K562 (cell line): Measurements from ENCODE around the gene EWSR1. TPM values are rescaled to one million over a fixed set of nuclear protein-coding genes. Genes with fewer than 3 reads are reported as not detected.

Experiments used
- ATAC-seq: fragments of 200-7000 bp; cut with Tn5 transposase; 3 replicates; pipeline ENCODE4 v1.9.1; 2020; ENCODE audit warnings: moderate library complexity
- BruUV-seq: library from RNA; stranded (reverse); fragments of 400-500 nt; replicated peaks from 2 replicates; lab custom pipeline; 2021; lab: Mats Ljungman, UMichigan
- CTCF ChIA-PET: fragments of 300-600 bp; formaldehyde crosslinking; extraction: SDS; loops from one replicate; lab custom pipeline; 2021; ENCODE audit warnings: low intra/inter-chr PET ratio; lab: Yijun Ruan, JAX
- POLR2A ChIA-PET: fragments of 300-600, 350-650 bp; sonication (Branson Sonifier 250); formaldehyde crosslinking; extraction: SDS; loops from one replicate; lab custom pipeline; 2021; ENCODE audit warnings: antibody characterized with exemption, inconsistent platforms; lab: Yijun Ruan, JAX
- DNase-seq, 4 experiments: peaks; one replicate each; pipeline versions ENCODE4 v3.0.0 to v3.0.0-alpha.2; 2011 to 2018; ENCODE audit warnings: low spot score in 3 of 4, mixed read lengths in 3 of 4; ENCODE audit errors: extremely low read depth in 1 of 4
- FAIRE-seq: peaks from 2 replicates; lab custom pipeline; 2011; peaks lifted over from hg19 to GRCh38; lab: Jason Lieb, UNC
- H2AFZ ChIP-seq: 2 replicates; pipeline ENCODE4 v1.6.0; 2011; ENCODE audit warnings: low read depth, low read length, control low read depth, inconsistent platforms
- H3K27ac ChIP-seq: fragments of 200-600 bp; 3 replicates; pipeline ENCODE4 v1.8.0; 2011; ENCODE audit warnings: low read depth, mild to moderate bottlenecking, control low read depth, inconsistent platforms, low read length, moderate library complexity, mixed read lengths; ENCODE audit errors: extremely low read depth
- H3K27me3 ChIP-seq, 2 experiments: fragments of 300-600 bp in 1 of 2; 2 replicates in 1 of 2; 3 replicates in 1 of 2; pipeline versions ENCODE4 v1.6.0 to v1.8.0; 2011; ENCODE audit warnings: inconsistent platforms in 2 of 2, low read length in 2 of 2, mild to moderate bottlenecking in 1 of 2, mixed read lengths in 1 of 2, moderate library complexity in 1 of 2; ENCODE audit not compliant: control insufficient read depth in 2 of 2, insufficient read depth in 2 of 2
- H3K36me3 ChIP-seq: fragments of 300-600 bp; 3 replicates; pipeline ENCODE4 v1.8.0; 2011; ENCODE audit warnings: mild to moderate bottlenecking, low read length, inconsistent platforms; ENCODE audit not compliant: control insufficient read depth, insufficient read depth
- H3K4me1 ChIP-seq, 2 experiments: fragments of 200-600 bp in 1 of 2; replicated peaks in 1 of 2; 2 replicates in 1 of 2; 3 replicates in 1 of 2; pipeline versions ENCODE4 v1.5.1 to v1.8.0; 2011; ENCODE audit warnings: inconsistent platforms in 2 of 2, low read length in 2 of 2, mild to moderate bottlenecking in 1 of 2, mixed read lengths in 1 of 2, moderate library complexity in 1 of 2; ENCODE audit not compliant: control insufficient read depth in 2 of 2, insufficient read depth in 2 of 2
- H3K4me2 ChIP-seq: 2 replicates; pipeline ENCODE4 v1.6.1; 2011; ENCODE audit warnings: low read length, control low read depth, inconsistent platforms, mixed read lengths; ENCODE audit not compliant: insufficient read depth
- H3K4me3 ChIP-seq: fragments of 200-600 bp; sonication (generic), shearing (Covaris generic); 2 replicates; pipeline ENCODE4 v1.5.1; 2016; ENCODE audit warnings: control low read depth, inconsistent platforms
- H3K79me2 ChIP-seq: fragments of 200-600 bp; 3 replicates; pipeline ENCODE4 v1.8.0; 2011; ENCODE audit warnings: low read length, inconsistent platforms; ENCODE audit not compliant: control insufficient read depth, insufficient read depth
- H3K9ac ChIP-seq, 2 experiments: 2 replicates each; pipeline versions ENCODE4 v1.6.0 to v1.6.1; 2011; ENCODE audit warnings: low read depth in 2 of 2, low read length in 2 of 2, control low read depth in 1 of 2, inconsistent platforms in 1 of 2, mild to moderate bottlenecking in 1 of 2, mixed read lengths in 1 of 2; ENCODE audit not compliant: insufficient read depth in 1 of 2
- H3K9me1 ChIP-seq: one replicate; pipeline ENCODE4 v1.6.0; 2011; ENCODE audit warnings: inconsistent platforms, mild to moderate bottlenecking, low read length, moderate library complexity; ENCODE audit not compliant: control insufficient read depth, insufficient read depth
- H3K9me3 ChIP-seq: replicated peaks from 2 replicates; pipeline ENCODE4 v1.5.1; 2011; ENCODE audit warnings: low read depth, low read length, inconsistent platforms; ENCODE audit not compliant: control insufficient read depth, insufficient read depth
- H4K20me1 ChIP-seq: replicated peaks from 2 replicates; pipeline ENCODE4 v1.6.1; 2011; ENCODE audit warnings: low read length, inconsistent platforms, mixed read lengths; ENCODE audit not compliant: control insufficient read depth, insufficient read depth
- BCL6 ChIP-seq: fragments of 250-450 bp; sonication (Bioruptor Pico); IDR thresholded peaks from 2 replicates; pipeline ENCODE4 v1.4.0; 2020
- BDP1 ChIP-seq: IDR thresholded peaks from 3 replicates; pipeline ENCODE4 v1.6.1; 2011; ENCODE audit not compliant: insufficient read length, insufficient read depth
- DMBX1 ChIP-seq: fragments of 250-450 bp; sonication (Bioruptor Pico); IDR thresholded peaks from 2 replicates; pipeline ENCODE4 v1.8.0; 2022; ENCODE audit warnings: inconsistent platforms, mild to moderate bottlenecking, moderate library complexity, borderline replicate concordance
- ETV5 ChIP-seq: sonication (generic); formaldehyde crosslinking; IDR thresholded peaks from 2 replicates; pipeline ENCODE4 v1.4.0; 2020; ENCODE audit warnings: low read depth, mild to moderate bottlenecking, missing genetic modification reagents
- FOXP4 ChIP-seq: sonication (generic); formaldehyde crosslinking; IDR thresholded peaks from 2 replicates; pipeline ENCODE4 v1.8.0; 2022; ENCODE audit warnings: mild to moderate bottlenecking, missing genetic modification reagents, borderline replicate concordance
- ID3 ChIP-seq, 2 experiments: fragments of 250-450 bp in 1 of 2; fragments of 450-650 bp in 1 of 2; sonication (Bioruptor Pico) in 1 of 2; IDR thresholded peaks; 2 replicates each; pipeline versions ENCODE4 v1.6.1 to v1.8.0; 2016 to 2021; ENCODE audit warnings: mild to moderate bottlenecking in 2 of 2, moderate library complexity in 2 of 2, missing compliant biosample characterization in 1 of 2, missing genetic modification characterization in 1 of 2
- JUNB ChIP-seq: fragments of 450-650 bp; formaldehyde crosslinking; conservative IDR thresholded peaks from 2 replicates; pipeline ENCODE4 v1.4.0; 2020; ENCODE audit warnings: mild to moderate bottlenecking
- MAFK ChIP-seq: IDR thresholded peaks from 2 replicates; pipeline ENCODE4 v1.6.1; 2011; ENCODE audit warnings: low read length, improper control_type of control experiment
- NCOR1 ChIP-seq: fragments of 450-650 bp; IDR thresholded peaks from 2 replicates; pipeline ENCODE4 v1.6.1; 2016; ENCODE audit warnings: mild to moderate bottlenecking, moderate library complexity
- NR2F6 ChIP-seq: fragments of 450-650 bp; formaldehyde crosslinking; IDR thresholded peaks from 2 replicates; pipeline ENCODE4 v1.4.0; 2020; ENCODE audit warnings: mild to moderate bottlenecking
- PHB ChIP-seq: fragments of 250-450 bp; sonication (Bioruptor Pico); IDR thresholded peaks from 2 replicates; pipeline ENCODE4 v1.5.0; 2021
- SMARCB1 ChIP-seq: IDR thresholded peaks from 2 replicates; pipeline ENCODE4 v1.6.1; 2011; ENCODE audit warnings: improper control_type of control experiment, low read depth; ENCODE audit not compliant: insufficient read length
- SRSF7 ChIP-seq: fragments of 200-400 bp; formaldehyde crosslinking; optimal IDR thresholded peaks from 2 replicates; pipeline ENCODE3; 2017; ENCODE audit warnings: mild to moderate bottlenecking, low read depth, low read length
- VEZF1 ChIP-seq: fragments of 200-800 bp; sonication (Bioruptor generic); IDR thresholded peaks from 2 replicates; pipeline ENCODE4 v1.6.1; 2017; ENCODE audit warnings: missing genetic modification characterization, missing compliant biosample characterization
- XRCC5 ChIP-seq: fragments of 200-400 bp; formaldehyde crosslinking; IDR thresholded peaks from 2 replicates; pipeline ENCODE4 v1.6.1; 2017; ENCODE audit warnings: low read depth, mild to moderate bottlenecking, low read length
- ZBTB7A ChIP-seq: IDR thresholded peaks from 2 replicates; pipeline ENCODE4 v1.6.1; 2011; ENCODE audit warnings: low read depth, mild to moderate bottlenecking, low read length, moderate library complexity, borderline replicate concordance; ENCODE audit not compliant: control insufficient read depth
- ZNF232 ChIP-seq: sonication (generic); formaldehyde crosslinking; IDR thresholded peaks from 2 replicates; pipeline ENCODE4 v1.8.0; 2022; ENCODE audit warnings: mild to moderate bottlenecking, missing genetic modification reagents
- ZNF589 ChIP-seq: fragments of 200-800 bp; sonication (Bioruptor generic); IDR thresholded peaks from 2 replicates; pipeline ENCODE4 v1.6.1; 2016; ENCODE audit warnings: low read depth, missing genetic modification characterization, missing compliant biosample characterization
- WGBS: fragments of 100-300 bp; shearing (Covaris generic); methylation state at CpG from one replicate; pipeline ENCODE4 v1.1.6; 2016; ENCODE audit warnings: low coverage, mixed read lengths; ENCODE audit not compliant: insufficient coverage; ENCODE audit errors: missing lambda C conversion rate; 5-methylcytosine and 5-hydroxymethylcytosine counted together
- in situ Hi-C: fragments of 300-500 bp; cut with MboI; formaldehyde crosslinking; loops from 4 replicates; pipeline ENCODE4 v1.15.0; 2018; ENCODE audit warnings: inconsistent platforms, mixed read lengths
- intact Hi-C: fragments of 100-400 bp; cut with micrococcal nuclease; formaldehyde crosslinking; loops from 2 replicates; pipeline ENCODE4 v1.14.2; 2022
- polyA plus RNA-seq, 8 experiments: library from polyadenylated mRNA; depleted of rRNA in 4 of 8; stranded (reverse) in 5 of 8; unstranded in 3 of 8; fragments of >200 nt; fragmentation: Nextera tagmentation in 2 of 8; fragmentation: Illumina TruSeq in 1 of 8; extraction: Ambion mirVana in 2 of 8; extraction: Trizol in 1 of 8; gene quantifications; 2 replicates each; pipeline versions ENCODE4 v1.2.1 to v1.2.3, GENCODE V29; 2011 to 2014; ENCODE audit warnings: inconsistent platforms in 1 of 8, missing spikeins in 1 of 8
- total RNA-seq, 7 experiments: library from RNA; depleted of rRNA in 6 of 7; stranded (reverse); fragments of >200 nt in 6 of 7; fragmentation: Illumina TruSeq in 2 of 7; extraction: Trizol in 2 of 7; gene quantifications; 2 replicates each; pipeline versions ENCODE4 v1.2.1 to v1.2.3, GENCODE V29; 2011 to 2021; ENCODE audit warnings: low replicate concordance in 1 of 7

EWSR1 gene
- total and polyA plus RNA-seq, 9 of the 15 experiments (the other 6 are each of a cell fraction or from before 2014, with no cell fraction given): 83.3 to 450 (median 239) TPM

GRCh38 chr22:29340566-29340965 lies 72.5 kb downstream of the EWSR1 start (continued):
- no peak for TF ChIP-seq VEZF1 (CRISPR knock-in tag)
- no peak for TF ChIP-seq BDP1
- TF ChIP-seq NR2F6: no peak
- no peak for TF ChIP-seq PHB
- TF ChIP-seq FOXP4: no peak

GRCh38 chr22:29341056-29341848 lies 73.2 kb downstream of the EWSR1 start:
- no peaks in the 10 kb centered on the region for H3K9me3 ChIP-seq
- ChIA-PET POLR2A (no interaction called here), CTCF (no interaction called here)
- no peaks in the 10 kb centered on the region for H3K27me3 ChIP-seq
- H3K36me3 ChIP-seq: peaks cover 77% of the 10 kb centered on the region; the same call in 2 of the 3 replicates
- 85% methylated on average over 14 of the region's 25 CpGs for WGBS
- intact Hi-C loops: no loop called here
- no peak for DNase-seq
- ATAC-seq: no peak
- H3K4me1 ChIP-seq: peaks cover 0 to 10% of the 10 kb centered on the region in 2 experiments; a peak in 3 of 5 replicates
- no peak overlapping the region for H3K4me2 ChIP-seq
- in situ Hi-C loops: no loop called here
- H3K9ac ChIP-seq: peak overlapping the region in 1 of 2 experiments; percentile 26; a peak in 2 of 4 replicates
- H3K27ac ChIP-seq: no peak overlapping the region
- no peaks in the 10 kb centered on the region for H4K20me1 ChIP-seq
- FAIRE-seq: no peak
- no peak overlapping the region for H2AFZ ChIP-seq
- no peaks in the 10 kb centered on the region for H3K9me1 ChIP-seq
- BruUV-seq: no TSS peak
- H3K79me2 ChIP-seq: no peaks in the 10 kb centered on the region
- H3K4me3 ChIP-seq: no peak overlapping the region
- no peak for TF ChIP-seq MAFK
- no peak for TF ChIP-seq NCOR1
- no peak for TF ChIP-seq ZNF589 (CRISPR knock-in tag)
- TF ChIP-seq SRSF7: no peak
- no peak for TF ChIP-seq ZNF232 (CRISPR knock-in tag)
- no peak for TF ChIP-seq SMARCB1
- no peak for TF ChIP-seq ID3 (CRISPR knock-in tag; IDR thresholded peaks at IDR 0.05)
- no peak for TF ChIP-seq ID3 (tag; IDR thresholded peaks at IDR 0.05)
- TF ChIP-seq BCL6 (CRISPR knock-in tag): no peak
- no peak for TF ChIP-seq DMBX1
- TF ChIP-seq JUNB: no peak
- no peak for TF ChIP-seq XRCC5
- TF ChIP-seq ETV5 (CRISPR knock-in tag): no peak
- no peak for TF ChIP-seq ZBTB7A
